Ishikawa (cell line): ENCODE measurements around the gene RAET1E.

Experiments used
- CEBPB ChIP-seq: IDR thresholded peaks from 2 replicates; pipeline ENCODE4 v1.6.1; 2012
- CREB1 ChIP-seq: IDR thresholded peaks from 2 replicates; pipeline ENCODE4 v1.6.1; 2012; ENCODE audit warnings: low read depth
- EGR1 ChIP-seq: IDR thresholded peaks from 2 replicates; pipeline ENCODE4 v1.6.1; 2012
- EP300 ChIP-seq: IDR thresholded peaks from 2 replicates; pipeline ENCODE4 v1.6.1; 2012; ENCODE audit warnings: borderline replicate concordance
- FOXM1 ChIP-seq: IDR thresholded peaks from 2 replicates; pipeline ENCODE4 v1.6.1; 2012; ENCODE audit warnings: low read depth, borderline replicate concordance
- MAX ChIP-seq: IDR thresholded peaks from 2 replicates; pipeline ENCODE4 v1.6.1; 2012
- NFIC ChIP-seq: IDR thresholded peaks from 2 replicates; pipeline ENCODE4 v1.6.1; 2012
- RAD21 ChIP-seq: IDR thresholded peaks from 2 replicates; pipeline ENCODE4 v1.6.1; 2012; ENCODE audit warnings: low read depth
- REST ChIP-seq: IDR thresholded peaks from 2 replicates; pipeline ENCODE4 v1.6.1; 2012; ENCODE audit warnings: low read depth, mild to moderate bottlenecking
- TAF1 ChIP-seq: IDR thresholded peaks from 2 replicates; pipeline ENCODE4 v1.6.1; 2012; ENCODE audit warnings: low read depth, mild to moderate bottlenecking
- TCF12 ChIP-seq: IDR thresholded peaks from 2 replicates; pipeline ENCODE4 v1.6.1; 2012; ENCODE audit warnings: low read depth
- TEAD4 ChIP-seq: IDR thresholded peaks from 2 replicates; pipeline ENCODE4 v1.6.1; 2012
- USF1 ChIP-seq: IDR thresholded peaks from 2 replicates; pipeline ENCODE4 v1.6.1; 2012
- YY1 ChIP-seq: IDR thresholded peaks from 2 replicates; pipeline ENCODE4 v1.6.1; 2012; ENCODE audit warnings: low read depth
- ZBTB7A ChIP-seq: IDR thresholded peaks from 2 replicates; pipeline ENCODE4 v1.6.1; 2012; ENCODE audit warnings: low read depth

The RAET1E gene

GRCh38 chr6:149897855-149898744 is at the start of gene RAET1E:
RAET1E (minus strand) TSS chr6:149898113; CDS start chr6:149890901, 7,212 bp downstream.
- TF ChIP-seq USF1 (no peak), TCF12 (no peak), TAF1 (no peak), RAD21 (peak; percentile 23; the same call in 1 of the 2 replicates)

GRCh38 chr6:149942461-149942829 is 44.5 kb upstream of the RAET1E start:
- TF ChIP-seq REST (no peak), EP300 (no peak), USF1 (no peak), CEBPB (no peak), ZBTB7A (no peak), TCF12 (no peak), EGR1 (no peak), NFIC (no peak), TEAD4 (no peak), TAF1 (no peak), RAD21 (no peak)

GRCh38 chr6:149941583-149942460 is 43.9 kb upstream of the RAET1E start, which contains the start of gene ULBP2:
ULBP2 (plus strand) TSS chr6:149942014; CDS start chr6:149942073, 59 bp downstream.
- peak; percentile 78; the same call in 1 of the 2 replicates for TF ChIP-seq ZBTB7A
- TF ChIP-seq REST: no peak
- TF ChIP-seq TAF1: no peak
- TF ChIP-seq RAD21: no peak
- peak; percentile 59; the same call in 1 of the 2 replicates for TF ChIP-seq CREB1
- TF ChIP-seq MAX: peak; percentile 46
- peak; percentile 55; the same call in 1 of the 2 replicates for TF ChIP-seq YY1
- 0 out of 2 replicates have a peak, but pooled peaks have one; percentile 7 for TF ChIP-seq NFIC
- TF ChIP-seq USF1: no peak; the same call in 1 of the 2 replicates
- TF ChIP-seq TCF12: no peak
- no peak for TF ChIP-seq EP300
- TF ChIP-seq TEAD4: no peak
- TF ChIP-seq FOXM1: no peak
- TF ChIP-seq CEBPB: no peak

GRCh38 chr6:149940672-149940982 is 42.7 kb upstream of the RAET1E start:
- TF ChIP-seq TCF12 (no peak), CEBPB (no peak), TAF1 (no peak), TEAD4 (no peak), EGR1 (no peak), YY1 (no peak), ZBTB7A (no peak), FOXM1 (no peak)
